ENCODE results near the gene FAM184A. TPM values are rescaled to one million over a fixed set of nuclear protein-coding genes. Genes with fewer than 3 reads are reported as not detected.

FAM184A gene
- total and polyA plus RNA-seq, 8 donors: 13.3 to 120 (median 88.2) TPM

GRCh38 chr6:118912646-118913045 is 165.8 kb downstream of the FAM184A start:
- Histone ChIP-seq H3K36me3 (peaks cover 0 to 97% of the 10 kb centered on the region in 2 donors), H3K4me3 (no peak overlapping the region), H3K27ac (no peak overlapping the region), H3K4me1 (no peaks in the 10 kb centered on the region), H3K27me3 (no peaks in the 10 kb centered on the region), H3K9me3 (no peaks in the 10 kb centered on the region)
- TF ChIP-seq, protein P1, sequence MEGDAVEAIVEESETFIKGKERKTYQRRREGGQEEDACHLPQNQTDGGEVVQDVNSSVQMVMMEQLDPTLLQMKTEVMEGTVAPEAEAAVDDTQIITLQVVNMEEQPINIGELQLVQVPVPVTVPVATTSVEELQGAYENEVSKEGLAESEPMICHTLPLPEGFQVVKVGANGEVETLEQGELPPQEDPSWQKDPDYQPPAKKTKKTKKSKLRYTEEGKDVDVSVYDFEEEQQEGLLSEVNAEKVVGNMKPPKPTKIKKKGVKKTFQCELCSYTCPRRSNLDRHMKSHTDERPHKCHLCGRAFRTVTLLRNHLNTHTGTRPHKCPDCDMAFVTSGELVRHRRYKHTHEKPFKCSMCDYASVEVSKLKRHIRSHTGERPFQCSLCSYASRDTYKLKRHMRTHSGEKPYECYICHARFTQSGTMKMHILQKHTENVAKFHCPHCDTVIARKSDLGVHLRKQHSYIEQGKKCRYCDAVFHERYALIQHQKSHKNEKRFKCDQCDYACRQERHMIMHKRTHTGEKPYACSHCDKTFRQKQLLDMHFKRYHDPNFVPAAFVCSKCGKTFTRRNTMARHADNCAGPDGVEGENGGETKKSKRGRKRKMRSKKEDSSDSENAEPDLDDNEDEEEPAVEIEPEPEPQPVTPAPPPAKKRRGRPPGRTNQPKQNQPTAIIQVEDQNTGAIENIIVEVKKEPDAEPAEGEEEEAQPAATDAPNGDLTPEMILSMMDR (IDR thresholded peaks at IDR 0.05): no peak
- intact Hi-C loops (cut with DNase I): no loop called here
- ATAC-seq (no peak), DNase-seq (no peak)

Small RNAs within 50 kb of the gene (microRNA-seq; reads per million reads assigned to microRNA genes)
- gene MIR548B: 1.7 to 2.3 reads per million in 2 donors

Other genes starting within 250 kb of the FAM184A start
- 10 to 100 TPM; 22.9 to 27.1 TPM for gene ASF1A, start 184.5 kb downstream of the FAM184A start, total RNA-seq
- 10 to 100 TPM; 43.2 to 48.7 (median 45.9) TPM for gene ASF1A, start 184.5 kb downstream of the FAM184A start, polyA plus RNA-seq (ENCODE audit: insufficient read length in 6 of 6)
- 10 to 100 TPM; 16.0 to 20.3 TPM for gene MCM9, start 143.5 kb downstream of the FAM184A start, total RNA-seq
- 10 to 100 TPM; 19.6 to 24.2 (median 20.9) TPM for gene MCM9, start 143.5 kb downstream of the FAM184A start, polyA plus RNA-seq (ENCODE audit: insufficient read length in 6 of 6)